ENCODE results near the gene EHMT1.

EHMT1 gene

GRCh38 chr9:137873408-137873807 lies 254.6 kb downstream of the EHMT1 start:
- H3K4me1 ChIP-seq = no peaks in the 10 kb centered on the region
- H3K27me3 ChIP-seq (ENCODE audit: control insufficient read depth, insufficient read depth, low read length) = no peaks in the 10 kb centered on the region
- H3K27ac ChIP-seq = no peak overlapping the region
- H3K9me3 ChIP-seq (ENCODE audit: control insufficient read depth, low read length) = no peaks in the 10 kb centered on the region
- no peak overlapping the region for H3K4me2 ChIP-seq (ENCODE audit: low read length)
- H3K79me2 ChIP-seq = no peaks in the 10 kb centered on the region
- no peak overlapping the region for H2AFZ ChIP-seq
- TF ChIP-seq CTCF (IDR thresholded peaks at IDR 0.05) = no peak
- H3K4me3 ChIP-seq (ENCODE audit: low read depth, low read length) = no peak overlapping the region
- no peaks in the 10 kb centered on the region for H3K36me3 ChIP-seq (ENCODE audit: control insufficient read depth, insufficient read depth, low read length)
- no peak overlapping the region for H3K9ac ChIP-seq

GRCh38 chr9:137873858-137874362 lies 255.1 kb downstream of the EHMT1 start:
- H2AFZ ChIP-seq = no peak overlapping the region
- H3K9ac ChIP-seq = no peak overlapping the region
- no peaks in the 10 kb centered on the region for H3K79me2 ChIP-seq
- no peak overlapping the region for H3K4me3 ChIP-seq (ENCODE audit: low read depth, low read length)
- H3K9me3 ChIP-seq (ENCODE audit: control insufficient read depth, low read length) = no peaks in the 10 kb centered on the region
- no peaks in the 10 kb centered on the region for H3K36me3 ChIP-seq (ENCODE audit: control insufficient read depth, insufficient read depth, low read length)
- TF ChIP-seq CTCF (IDR thresholded peaks at IDR 0.05) = no peak
- no peak overlapping the region for H3K27ac ChIP-seq
- H3K27me3 ChIP-seq (ENCODE audit: control insufficient read depth, insufficient read depth, low read length) = no peaks in the 10 kb centered on the region
- no peaks in the 10 kb centered on the region for H3K4me1 ChIP-seq
- H3K4me2 ChIP-seq (ENCODE audit: low read length) = no peak overlapping the region

GRCh38 chr9:137875354-137875753 lies 256.5 kb downstream of the EHMT1 start:
- no peak overlapping the region for H3K9ac ChIP-seq
- H3K4me3 ChIP-seq (ENCODE audit: low read depth, low read length) = no peak overlapping the region
- no peaks in the 10 kb centered on the region for H3K36me3 ChIP-seq (ENCODE audit: control insufficient read depth, insufficient read depth, low read length)
- H3K27me3 ChIP-seq (ENCODE audit: control insufficient read depth, insufficient read depth, low read length) = no peaks in the 10 kb centered on the region
- no peak for TF ChIP-seq CTCF (IDR thresholded peaks at IDR 0.05)
- no peaks in the 10 kb centered on the region for H3K9me3 ChIP-seq (ENCODE audit: control insufficient read depth, low read length)
- no peak overlapping the region for H3K4me2 ChIP-seq (ENCODE audit: low read length)
- no peak overlapping the region for H2AFZ ChIP-seq
- H3K27ac ChIP-seq = no peak overlapping the region
- H3K79me2 ChIP-seq = no peaks in the 10 kb centered on the region
- no peaks in the 10 kb centered on the region for H3K4me1 ChIP-seq

GRCh38 chr9:137875846-137876245 lies 257.0 kb downstream of the EHMT1 start:
- Histone ChIP-seq H3K4me2 (ENCODE audit: low read length) (no peak overlapping the region), H3K4me1 (no peaks in the 10 kb centered on the region), H3K79me2 (no peaks in the 10 kb centered on the region), H3K27ac (no peak overlapping the region), H3K9me3 (ENCODE audit: control insufficient read depth, low read length) (no peaks in the 10 kb centered on the region), H3K9ac (no peak overlapping the region), H3K27me3 (ENCODE audit: control insufficient read depth, insufficient read depth, low read length) (no peaks in the 10 kb centered on the region), H2AFZ (no peak overlapping the region), H3K4me3 (ENCODE audit: low read depth, low read length) (no peak overlapping the region), H3K36me3 (ENCODE audit: control insufficient read depth, insufficient read depth, low read length) (no peaks in the 10 kb centered on the region)
- no peak for TF ChIP-seq CTCF (IDR thresholded peaks at IDR 0.05)

- Histone ChIP-seq H3K36me3 (ENCODE audit: control insufficient read depth, insufficient read depth, low read length) (no peaks in the 10 kb centered on the region), H3K4me2 (ENCODE audit: low read length) (no peak overlapping the region), H3K9ac (no peak overlapping the region), H3K27me3 (ENCODE audit: control insufficient read depth, insufficient read depth, low read length) (no peaks in the 10 kb centered on the region), H3K27ac (no peak overlapping the region), H3K4me1 (no peaks in the 10 kb centered on the region), H3K9me3 (ENCODE audit: control insufficient read depth, low read length) (no peaks in the 10 kb centered on the region), H3K79me2 (no peaks in the 10 kb centered on the region), H3K4me3 (ENCODE audit: low read depth, low read length) (no peak overlapping the region), H2AFZ (no peak overlapping the region)
- no peak for TF ChIP-seq CTCF (IDR thresholded peaks at IDR 0.05)
Measured at GRCh38 chr9:137876269-137876668, 257.5 kb downstream of the EHMT1 start.
